ENCODE data around the gene IL1B. TPM values are rescaled to one million over a fixed set of nuclear protein-coding genes. Genes with fewer than 3 reads are reported as not detected.

IL1B gene
- total and polyA plus RNA-seq, 2 of the 8 experiments (the other 6 are each of a cell fraction or from before 2014, with no cell fraction given): not detected

GRCh38 chr2:112803691-112804521 lies 32.7 kb downstream of the IL1B start:
- H3K23me2 ChIP-seq (ENCODE audit: low read depth, low read length): no peaks in the 10 kb centered on the region
- no peak overlapping the region for H3K14ac ChIP-seq (ENCODE audit: insufficient read length)
- H2AK5ac ChIP-seq (ENCODE audit: low read depth, low read length): no peak overlapping the region
- H3K4me1 ChIP-seq (replicated peaks in 1 of 4; ENCODE audit: control insufficient read depth in 3 of 4, insufficient read depth in 4 of 4, low read length in 3 of 4): no peaks in the 10 kb centered on the region; a peak in 1 of 7 replicates
- no peak overlapping the region for H2BK12ac ChIP-seq (ENCODE audit: low read depth, low read length)
- no peak overlapping the region for H3K23ac ChIP-seq (ENCODE audit: insufficient read length)
- H3K4me2 ChIP-seq (ENCODE audit: insufficient read depth in 1 of 2, low read depth in 2 of 2, low read length in 2 of 2): no peak overlapping the region
- H2BK120ac ChIP-seq (replicated peaks; ENCODE audit: low read depth, low read length): no peak overlapping the region
- no peaks in the 10 kb centered on the region for H3K27me3 ChIP-seq (replicated peaks in 1 of 4; ENCODE audit: control insufficient read depth in 3 of 4, extremely low read depth in 1 of 4, insufficient read depth in 3 of 4, low read length in 3 of 4)
- H2AFZ ChIP-seq (ENCODE audit: low read length): no peak overlapping the region
- no peak overlapping the region for H4K91ac ChIP-seq (replicated peaks; ENCODE audit: insufficient read length, low read length)
- H4K20me1 ChIP-seq (replicated peaks in 1 of 2; ENCODE audit: control insufficient read depth in 1 of 2, insufficient read depth in 2 of 2, low read length in 2 of 2): no peaks in the 10 kb centered on the region
- no peaks in the 10 kb centered on the region for H3K9me3 ChIP-seq (ENCODE audit: insufficient read depth in 2 of 2, low read depth in 1 of 2, low read length in 1 of 2)
- no peak overlapping the region for H3K4ac ChIP-seq (replicated peaks; ENCODE audit: insufficient read length, low read depth, low read length)
- no peak overlapping the region for H3K18ac ChIP-seq (ENCODE audit: extremely low read depth, low read length)
- H2BK5ac ChIP-seq (ENCODE audit: low read depth, low read length): no peak overlapping the region
- H3K9ac ChIP-seq (replicated peaks in 1 of 4; ENCODE audit: extremely low read depth in 1 of 4, low read depth in 3 of 4, low read length in 3 of 4): no peak overlapping the region
- H3K79me1 ChIP-seq (ENCODE audit: low read depth, low read length): no peaks in the 10 kb centered on the region
- no peak overlapping the region for H2BK15ac ChIP-seq (ENCODE audit: low read length)
- FAIRE-seq (no peak), DNase-seq (ENCODE audit: low read depth in 1 of 2, low spot score in 2 of 2) (no peak)
- H4K5ac ChIP-seq (ENCODE audit: insufficient read length, low read depth, low read length): no peak overlapping the region
- H4K8ac ChIP-seq (ENCODE audit: extremely low read depth, insufficient read depth, low read length): no peak overlapping the region
- no peaks in the 10 kb centered on the region for H3K79me2 ChIP-seq (ENCODE audit: control insufficient read depth in 1 of 2, insufficient read depth in 2 of 2, low read length in 2 of 2)
- no peak overlapping the region for H3K27ac ChIP-seq (ENCODE audit: low read depth, low read length)
- H3K56ac ChIP-seq (replicated peaks; ENCODE audit: insufficient read length, low read depth, low read length): no peak overlapping the region
- no peaks in the 10 kb centered on the region for H3K36me3 ChIP-seq (ENCODE audit: control insufficient read depth in 2 of 4, insufficient read depth in 4 of 4, low read length in 3 of 4)
- no peak overlapping the region for H3K4me3 ChIP-seq (ENCODE audit: extremely low read depth in 1 of 4, insufficient read depth in 2 of 4, low read depth in 3 of 4, low read length in 4 of 4)
- WGBS, 2 experiments (ENCODE audit: extremely low coverage in 1 of 2, insufficient coverage in 1 of 2, insufficient read length in 1 of 2, insufficient replicate concordance in 2 of 2, low coverage in 1 of 2, low lambda C conversion rate in 2 of 2, missing lambda C conversion rate in 1 of 2): 84% methylated on average over 5 of the region's 5 CpGs; no CpG with 5 or more reads in 1 of the 2 experiments
- ChIA-PET POLR2A (ENCODE audit: partially characterized antibody) (no interaction called here), CTCF (ENCODE audit: partially characterized antibody) (no interaction called here)
- no peak overlapping the region for H2BK20ac ChIP-seq (ENCODE audit: low read length)
- TF ChIP-seq SAP30 (IDR thresholded peaks at IDR 0.05; ENCODE audit: insufficient read depth, insufficient replicate concordance, low read length) (no peak), KDM4A (IDR thresholded peaks at IDR 0.05; ENCODE audit: low read depth, low read length, severe bottlenecking) (no peak), HDAC6 (IDR thresholded peaks at IDR 0.05; ENCODE audit: low read depth, low read length) (no peak), ASH2L (IDR thresholded peaks at IDR 0.05; ENCODE audit: low read length) (no peak), RBBP5 (IDR thresholded peaks at IDR 0.05; ENCODE audit: borderline replicate concordance, low read depth, low read length) (no peak), SIRT6 (IDR thresholded peaks at IDR 0.05; ENCODE audit: low read length) (no peak), KDM5A (IDR thresholded peaks at IDR 0.05; ENCODE audit: low read length) (no peak), SUZ12 (IDR thresholded peaks at IDR 0.05; ENCODE audit: low read length) (no peak), CREB1 (IDR thresholded peaks at IDR 0.05) (no peak), POU5F1 (IDR thresholded peaks at IDR 0.05; ENCODE audit: low read depth, low read length) (no peak), USF2 (IDR thresholded peaks at IDR 0.05; ENCODE audit: low read length) (no peak), RXRA (IDR thresholded peaks at IDR 0.05; ENCODE audit: insufficient read depth, low read depth, low read length) (no peak), CHD2 (IDR thresholded peaks at IDR 0.05; ENCODE audit: low read length) (no peak)

All from H1 (cell line).